ENCODE data around the gene SLC9A2.

SLC9A2 gene

DNA sequence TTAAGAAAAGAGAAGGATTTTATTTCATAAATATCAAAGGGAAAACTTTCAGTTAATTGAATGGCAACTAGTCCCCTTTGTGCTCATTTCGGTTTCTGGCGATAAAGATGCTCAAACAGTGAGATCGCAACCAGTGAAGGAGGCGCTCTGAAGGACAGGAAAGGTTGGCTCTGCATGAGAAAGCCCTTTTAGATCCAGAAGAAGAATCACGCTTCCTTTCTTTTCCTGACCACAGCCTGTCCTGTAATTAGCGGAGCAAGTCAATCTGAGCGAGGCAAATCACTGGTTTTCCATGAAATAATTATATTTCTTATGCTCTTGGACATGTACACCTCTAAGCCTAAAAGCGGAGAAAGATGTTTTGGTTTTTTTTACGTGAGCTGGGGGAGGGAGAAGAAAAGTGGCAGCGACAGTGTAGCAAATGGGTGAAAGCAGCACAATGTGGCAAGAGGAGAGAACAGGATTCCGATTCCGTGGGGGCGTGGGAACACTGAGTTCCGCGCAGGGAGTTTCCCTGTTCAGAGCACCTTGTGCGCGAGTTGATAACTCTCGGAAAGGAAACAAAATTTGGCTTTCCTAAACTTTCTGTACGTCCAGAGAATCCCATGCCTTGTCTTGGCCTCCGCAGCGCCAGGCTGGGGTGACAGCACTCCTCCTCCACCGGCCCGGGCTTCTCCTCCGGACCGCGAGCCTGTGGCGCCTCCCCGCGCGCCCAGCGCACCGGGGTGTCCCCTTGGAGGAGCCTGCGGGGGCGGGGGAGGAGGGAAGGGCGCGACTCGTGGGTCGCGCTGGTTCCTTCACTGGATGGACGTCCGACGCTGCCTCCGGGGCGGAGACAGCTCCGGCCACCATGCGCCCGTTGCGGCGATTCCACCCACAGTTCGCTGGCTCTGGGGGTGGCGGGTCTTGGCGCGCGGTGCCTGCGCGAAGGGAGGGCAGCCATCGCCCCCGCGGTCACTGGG, 620 bp upstream of the SLC9A2 start:
- DNase-seq (ENCODE audit: low read depth) = no peak

DNA sequence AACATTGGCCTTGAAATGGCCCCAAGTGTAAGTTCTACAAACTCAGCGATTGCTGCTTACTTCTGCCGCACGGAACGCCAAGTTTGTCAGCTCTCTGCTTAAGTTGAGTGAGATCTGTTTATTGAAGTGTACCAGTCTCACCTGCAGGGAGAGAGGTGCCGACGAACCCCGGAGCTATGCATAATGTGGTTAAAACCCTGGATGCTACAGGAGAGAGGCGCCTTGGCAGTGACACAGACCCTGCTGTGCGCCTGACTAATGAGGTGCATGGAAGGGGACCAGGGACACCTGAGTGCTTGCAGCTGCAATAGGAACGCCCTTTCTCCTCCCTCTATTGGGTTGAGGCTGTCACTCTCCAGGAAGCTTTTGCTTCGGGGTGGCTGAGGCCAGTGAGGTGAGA, 979 bp downstream of the SLC9A2 start:
- DNase-seq (ENCODE audit: low read depth) = no peak

DNA sequence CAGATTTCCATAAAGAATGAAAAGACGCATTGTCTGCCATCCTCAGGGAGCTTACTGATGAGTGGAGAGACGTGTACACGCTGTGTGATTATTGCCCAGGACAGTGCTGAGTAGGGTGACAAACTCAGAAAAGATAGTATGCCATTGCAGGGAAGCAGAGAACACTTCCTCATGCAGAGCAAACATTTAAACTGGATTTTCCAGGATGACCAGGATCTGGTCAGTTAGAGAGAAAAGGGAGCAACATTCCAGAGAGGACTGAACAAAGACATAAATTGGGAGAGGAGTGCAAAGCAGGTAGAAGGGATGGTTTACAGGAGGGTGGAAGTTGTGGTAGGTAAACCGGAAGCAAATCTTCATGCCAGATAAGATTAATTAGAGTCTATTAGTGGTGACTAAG, 2.3 kb downstream of the SLC9A2 start:
- no peak for DNase-seq (ENCODE audit: low read depth)

DNA sequence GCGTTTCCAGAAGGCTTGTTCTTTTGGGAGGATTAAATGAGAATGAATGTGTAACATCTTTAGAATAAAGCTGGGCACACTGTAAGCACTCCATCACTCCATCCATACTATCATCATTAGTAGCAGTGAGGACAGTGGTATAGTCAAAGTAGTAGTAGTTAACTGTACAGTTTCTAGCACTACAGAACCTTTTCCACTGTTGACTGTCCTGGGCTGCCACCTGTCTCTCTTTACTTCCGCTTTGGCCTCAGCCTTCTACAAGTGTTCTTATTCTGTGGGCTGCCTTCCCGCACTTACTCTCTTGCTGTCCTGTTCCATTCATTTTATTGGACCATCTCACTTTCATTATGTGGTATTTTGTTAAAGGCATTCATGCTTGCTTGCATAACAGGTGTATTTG, 3.3 kb downstream of the SLC9A2 start:
- no peak for DNase-seq (ENCODE audit: low read depth)

DNA sequence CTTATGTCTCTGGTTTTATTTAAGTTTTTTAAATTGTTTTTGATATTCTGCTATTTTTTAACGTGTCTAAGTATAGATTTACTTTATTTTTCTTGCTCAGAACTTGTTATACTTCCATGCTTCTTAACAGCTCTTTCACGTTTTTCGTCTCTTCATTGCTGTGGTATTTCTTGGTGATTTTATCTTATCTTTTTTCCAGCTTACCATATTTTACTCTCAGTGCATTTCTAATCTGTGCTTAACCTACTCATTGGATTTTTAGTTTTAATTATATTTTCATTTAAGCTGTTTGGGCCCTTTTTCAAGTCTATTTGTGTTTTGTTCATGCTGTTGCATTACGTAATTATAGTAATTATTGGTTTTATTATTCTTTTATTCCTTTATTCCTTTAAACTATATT, 11.1 kb downstream of the SLC9A2 start:
- no peak for DNase-seq (ENCODE audit: low read depth)

DNA sequence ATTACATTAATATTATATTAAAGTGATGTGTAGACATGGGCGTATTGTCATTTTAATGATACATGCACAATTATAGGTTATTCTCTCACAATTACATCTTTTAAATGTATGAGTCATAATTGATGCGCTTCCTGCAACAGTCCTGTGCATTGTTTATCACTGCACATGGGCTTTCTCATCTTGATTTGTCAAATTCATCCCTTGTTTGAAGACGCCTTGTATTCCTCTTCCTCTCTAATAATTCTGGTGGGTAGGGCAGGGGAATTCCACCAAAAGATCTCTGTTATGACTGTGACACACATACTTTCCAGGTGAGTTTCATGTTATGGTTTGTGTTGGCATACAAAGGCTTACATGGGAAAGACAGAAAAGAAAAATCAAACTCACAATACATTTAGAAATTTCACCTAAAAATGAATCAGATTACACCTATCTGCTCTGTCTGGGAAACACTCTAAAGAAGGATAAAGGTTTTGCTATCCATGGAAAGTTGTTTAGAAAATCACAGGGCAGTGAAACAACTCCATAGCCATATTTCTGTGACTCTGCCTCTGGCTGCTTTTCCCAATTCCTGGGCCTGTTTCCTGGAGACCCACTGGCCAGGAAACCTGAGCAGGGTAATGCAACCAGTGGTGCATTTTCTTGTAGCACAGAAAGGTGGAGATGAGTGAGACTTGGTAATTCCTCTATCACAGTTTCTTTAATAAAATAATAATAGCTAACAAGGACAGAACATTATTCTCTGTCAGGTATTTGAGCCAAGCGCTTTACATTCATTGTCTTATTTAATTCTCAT, 13.2 kb downstream of the SLC9A2 start:
- DNase-seq (ENCODE audit: low read depth) = no peak

DNA sequence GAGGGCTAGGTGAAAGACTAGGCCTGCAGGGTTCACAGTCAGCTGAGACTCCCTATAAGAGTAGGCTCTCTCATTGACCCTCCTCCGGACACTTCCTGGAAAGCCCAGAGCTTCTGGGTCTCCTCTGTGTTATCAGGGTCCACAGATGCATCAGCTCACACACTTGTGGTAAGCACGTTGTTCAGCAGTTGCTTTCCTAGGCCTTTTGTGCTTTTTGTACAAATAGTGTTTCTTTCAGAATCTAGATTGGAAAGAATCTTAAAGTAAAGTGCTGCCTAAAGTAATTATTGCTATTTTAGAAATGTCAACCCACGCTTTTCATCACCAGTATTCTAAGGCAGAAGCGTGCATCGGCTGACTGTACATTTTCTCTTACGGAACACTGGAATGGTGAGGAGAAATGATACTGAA, 15.5 kb downstream of the SLC9A2 start:
- DNase-seq (ENCODE audit: low read depth) = no peak

DNA sequence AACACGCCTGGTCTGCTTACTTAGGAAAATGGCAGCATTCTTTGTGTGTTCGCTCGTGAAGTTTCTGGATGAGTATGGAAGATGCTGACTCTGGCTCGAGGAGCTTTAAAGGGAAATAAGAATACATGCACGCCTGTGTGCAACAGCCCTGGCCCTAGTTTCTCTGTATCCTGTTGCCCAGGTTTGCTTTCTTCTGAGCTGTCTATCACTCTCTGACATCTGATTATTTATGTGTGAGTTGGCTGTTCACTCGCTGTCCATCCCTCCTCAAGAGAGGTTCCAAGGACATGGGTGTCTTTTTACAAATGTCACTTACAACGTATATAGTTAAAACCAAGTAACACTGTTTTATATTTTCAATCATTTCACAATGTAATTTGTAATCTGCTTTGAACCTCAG, 16.0 kb downstream of the SLC9A2 start:
- no peak for DNase-seq (ENCODE audit: low read depth)

DNA sequence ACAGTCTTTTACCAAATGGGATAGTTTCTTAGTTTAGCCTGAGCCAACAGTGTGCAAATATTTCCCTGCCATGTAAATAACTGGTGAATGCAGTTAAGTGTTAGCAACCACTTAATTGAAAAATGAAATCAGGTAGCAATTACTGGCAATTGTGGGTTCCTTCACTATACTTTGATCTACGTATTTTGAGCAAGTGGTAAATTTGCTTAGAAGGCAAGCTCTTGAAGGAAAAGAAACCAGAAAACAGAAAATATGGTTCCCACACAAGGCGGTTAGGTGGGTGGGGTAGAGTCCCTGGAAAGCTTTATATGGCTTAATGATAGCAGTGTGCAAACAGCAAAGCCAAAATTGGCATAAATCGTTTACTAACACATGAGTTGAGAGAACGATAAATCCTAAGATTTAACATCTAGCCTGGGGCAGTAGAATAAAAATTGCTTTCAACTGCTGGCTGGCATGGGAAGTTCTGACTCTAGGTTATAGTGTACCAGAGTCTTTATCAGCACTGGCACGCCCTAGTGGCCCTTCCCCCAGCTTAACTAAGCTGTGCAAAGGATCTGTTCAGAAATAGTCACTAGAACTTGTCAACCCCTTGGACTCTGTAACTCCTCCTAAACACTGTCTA, 17.0 kb downstream of the SLC9A2 start:
- no peak for DNase-seq (ENCODE audit: low read depth)

DNA sequence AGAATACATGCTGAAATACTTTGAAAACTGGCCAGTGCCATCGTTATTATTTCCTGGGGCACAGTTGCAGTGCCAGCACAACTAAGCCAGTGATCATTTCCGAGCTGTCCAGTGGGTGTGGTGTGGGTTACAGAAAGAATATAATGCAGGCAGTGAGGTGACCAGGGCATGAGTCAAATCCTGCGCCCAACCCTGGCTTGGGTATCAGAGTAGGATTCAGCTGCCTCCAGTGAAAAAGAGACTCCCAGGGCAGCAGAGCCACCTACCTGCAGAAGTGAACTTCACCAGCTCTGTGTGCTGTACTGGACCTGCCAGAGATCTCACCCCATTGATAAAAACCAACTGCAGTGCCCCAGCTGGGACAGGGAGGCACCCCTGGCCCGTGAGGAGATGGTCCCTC, 18.0 kb downstream of the SLC9A2 start:
- no peak for DNase-seq (ENCODE audit: low read depth)

DNA sequence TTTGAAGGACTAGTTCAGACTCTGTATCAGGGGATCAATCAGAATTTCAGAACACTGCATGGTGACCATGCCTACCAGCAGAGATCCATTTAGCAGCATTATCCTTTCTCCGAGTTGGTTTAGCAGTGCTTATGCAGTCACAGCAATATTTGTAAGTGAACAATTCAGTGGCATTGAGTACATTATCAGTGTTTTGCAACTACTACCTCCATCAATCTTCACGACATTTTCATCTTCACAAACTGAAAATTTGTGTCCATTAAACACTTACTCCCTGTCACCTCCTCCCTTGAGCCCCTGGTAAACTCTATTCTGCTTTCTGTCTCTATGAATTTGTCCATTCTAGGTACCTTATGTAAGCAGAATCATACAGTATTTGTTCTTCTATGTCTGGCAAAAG, 20.1 kb downstream of the SLC9A2 start:
- DNase-seq (ENCODE audit: low read depth) = no peak

DNA sequence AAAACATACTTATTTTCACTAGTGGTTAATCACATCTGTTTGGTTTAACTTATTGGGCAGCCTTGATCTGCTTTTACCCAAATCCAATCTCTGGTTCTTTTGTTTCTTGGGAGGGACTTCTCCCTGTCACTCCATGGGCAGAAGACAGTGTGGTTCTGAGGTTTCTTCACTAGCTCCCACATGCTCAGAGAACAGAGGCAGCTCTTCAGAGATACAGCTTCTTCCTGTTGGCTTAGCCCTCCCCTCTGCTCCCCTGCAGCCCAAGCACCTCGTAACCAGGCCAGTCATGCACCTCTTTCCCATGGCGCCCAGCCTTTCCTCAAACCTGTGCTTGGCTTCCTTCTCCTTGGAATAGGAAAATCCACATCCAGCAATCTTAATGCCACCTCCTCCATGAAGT, 32.8 kb downstream of the SLC9A2 start:
- DNase-seq (ENCODE audit: low read depth) = no peak

DNA sequence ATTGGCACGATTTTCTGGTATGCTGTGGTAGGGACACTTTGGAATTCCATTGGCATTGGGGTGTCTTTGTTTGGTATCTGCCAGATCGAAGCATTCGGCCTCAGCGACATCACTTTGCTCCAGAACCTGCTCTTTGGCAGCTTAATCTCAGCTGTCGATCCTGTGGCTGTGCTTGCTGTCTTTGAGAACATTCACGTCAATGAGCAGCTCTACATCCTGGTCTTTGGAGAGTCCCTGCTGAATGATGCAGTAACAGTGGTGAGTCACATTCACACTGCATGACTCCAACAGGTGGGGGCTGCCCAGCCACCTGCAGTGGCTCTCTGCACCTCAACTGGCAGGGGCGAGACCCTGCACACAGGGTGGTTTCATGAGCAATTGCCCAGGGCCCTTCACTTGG, 38.4 kb downstream of the SLC9A2 start:
- no peak for DNase-seq (ENCODE audit: low read depth)

DNA sequence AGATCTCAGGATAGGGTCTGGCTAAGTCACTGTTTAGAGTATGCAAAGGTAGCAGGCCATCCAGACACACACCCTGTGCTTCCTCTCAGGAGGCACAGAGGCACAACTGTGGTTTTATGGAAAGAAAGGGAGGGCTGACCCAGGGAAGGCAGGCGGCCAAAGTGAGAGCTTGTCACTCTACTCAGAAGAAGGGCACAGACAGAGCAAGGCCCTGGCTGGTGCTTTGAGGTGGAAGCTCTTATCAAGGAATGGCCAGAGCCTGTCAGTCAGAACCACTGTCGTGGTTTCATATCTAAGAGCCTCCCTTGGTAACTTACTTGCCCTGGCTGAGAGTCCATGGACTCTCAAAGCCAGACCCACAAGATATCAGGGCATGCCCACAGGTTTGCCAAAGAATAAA, 40.7 kb downstream of the SLC9A2 start:
- DNase-seq (ENCODE audit: low read depth) = no peak

DNA sequence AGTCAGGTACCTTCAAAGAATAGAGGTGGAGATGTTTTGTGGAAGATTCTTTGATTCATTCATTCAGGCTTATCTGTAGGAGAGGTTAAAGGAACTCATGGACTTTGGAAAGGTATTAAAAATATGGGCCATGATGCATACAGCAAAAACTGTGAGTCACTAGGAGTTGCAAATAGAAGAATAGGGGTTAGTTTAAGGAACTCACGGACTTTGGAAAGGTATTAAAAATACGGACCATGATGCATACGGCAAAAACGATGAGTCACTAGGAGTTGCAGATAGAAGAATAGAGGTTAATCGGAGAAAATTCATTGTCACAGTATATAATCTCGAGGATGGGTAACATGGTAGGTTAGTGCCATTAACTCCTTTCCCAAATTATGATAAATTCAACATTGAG, 41.2 kb downstream of the SLC9A2 start:
- DNase-seq (ENCODE audit: low read depth) = no peak

DNA sequence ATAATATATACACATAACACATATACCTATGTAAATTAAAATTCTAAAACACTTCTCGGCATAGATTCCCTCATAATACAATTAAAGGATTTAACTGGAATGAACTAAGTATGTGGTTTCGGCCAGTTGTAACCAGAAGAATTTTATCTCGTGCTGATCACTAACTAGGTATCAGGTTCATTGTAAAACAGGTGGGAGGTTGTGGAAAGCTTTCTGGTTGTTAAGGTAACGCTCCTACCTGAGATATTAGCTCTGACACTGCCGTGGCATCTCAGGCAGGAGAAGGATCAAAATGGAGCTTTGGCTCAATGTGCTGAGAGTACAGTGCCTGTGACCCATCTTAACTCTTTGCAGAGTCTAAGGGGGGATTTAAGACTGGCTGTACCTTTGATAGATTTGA, 42.5 kb downstream of the SLC9A2 start:
- DNase-seq (ENCODE audit: low read depth) = no peak

DNA sequence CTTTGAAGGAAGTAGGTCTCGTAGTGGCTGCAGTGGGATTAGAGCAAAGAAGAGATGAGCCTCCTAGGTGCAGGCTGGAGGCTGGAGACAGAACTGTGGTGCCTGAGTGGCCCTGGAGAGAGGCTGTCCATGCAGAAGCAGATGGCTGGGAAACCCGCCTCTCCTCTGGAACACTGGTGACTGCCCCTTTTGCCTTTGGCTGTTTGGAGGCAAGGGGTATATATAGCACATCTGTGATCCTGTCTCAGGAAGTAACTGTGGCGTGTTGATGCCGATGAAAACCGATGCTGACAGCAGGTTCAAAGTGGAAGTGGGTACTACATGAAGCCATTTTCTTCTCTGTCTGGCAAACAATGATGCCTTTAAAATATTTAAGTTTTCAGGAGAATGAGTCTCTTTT, 43.5 kb downstream of the SLC9A2 start:
- no peak for DNase-seq (ENCODE audit: low read depth)

DNA sequence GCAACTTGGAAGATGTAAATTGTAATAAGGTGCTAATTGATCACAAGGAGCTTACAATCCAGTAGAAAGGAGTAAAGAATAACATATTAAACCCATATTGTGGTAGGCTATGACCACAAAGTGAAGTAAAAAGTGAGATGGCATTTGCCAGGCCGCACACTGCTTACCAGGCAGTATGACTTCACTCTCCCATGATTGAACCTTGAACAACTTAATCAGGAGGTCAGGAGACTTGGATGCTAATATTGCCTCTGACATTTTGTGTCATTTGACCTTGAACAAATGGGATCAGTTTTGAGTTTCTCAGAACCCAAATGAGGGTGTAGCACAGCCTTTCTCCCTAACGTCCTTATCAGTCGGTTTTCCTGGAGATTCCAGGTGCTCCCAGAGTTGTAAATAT, 44.0 kb downstream of the SLC9A2 start:
- DNase-seq (ENCODE audit: low read depth) = no peak

DNA sequence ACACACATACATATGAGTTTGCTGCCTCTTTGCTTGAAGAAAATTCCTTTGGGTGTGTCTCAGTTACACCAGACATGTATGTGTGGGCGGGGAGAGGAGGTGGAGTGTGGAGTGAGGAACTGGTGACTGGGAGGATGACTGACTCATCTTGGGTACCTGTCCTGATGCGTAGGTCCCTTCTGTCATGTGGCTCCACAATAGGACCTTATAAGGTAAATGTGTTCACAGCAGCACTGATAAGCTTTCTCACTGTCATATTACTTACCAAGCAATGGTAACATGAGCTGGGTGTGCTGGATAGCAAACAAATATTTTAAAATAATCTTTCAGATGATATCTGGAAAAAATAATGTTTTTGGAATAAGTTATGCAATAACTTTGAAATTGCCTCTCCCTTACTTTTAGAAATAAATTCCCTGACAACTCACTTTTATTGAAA, 45.1 kb downstream of the SLC9A2 start:
- DNase-seq (ENCODE audit: low read depth) = no peak

DNA sequence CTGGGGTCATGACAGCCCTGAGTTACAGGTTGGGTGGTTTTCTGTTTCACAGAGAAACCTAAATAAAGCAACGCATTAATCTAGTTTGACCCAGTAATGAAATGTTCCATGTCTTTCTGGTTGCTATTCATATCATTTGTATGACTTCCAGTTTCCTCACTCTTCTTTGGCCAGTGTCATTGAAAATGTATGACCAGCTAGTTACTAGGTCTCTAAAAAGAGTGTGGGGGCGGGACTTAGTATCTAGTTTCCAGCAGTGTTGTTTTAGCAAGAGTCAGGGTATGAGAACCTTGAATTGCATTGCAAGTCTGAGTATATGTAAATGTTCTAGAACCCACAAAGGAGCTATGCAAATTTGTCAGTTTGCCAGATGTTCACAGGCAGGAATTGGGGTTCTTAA, 47.7 kb downstream of the SLC9A2 start:
- no peak for DNase-seq (ENCODE audit: low read depth)

DNA sequence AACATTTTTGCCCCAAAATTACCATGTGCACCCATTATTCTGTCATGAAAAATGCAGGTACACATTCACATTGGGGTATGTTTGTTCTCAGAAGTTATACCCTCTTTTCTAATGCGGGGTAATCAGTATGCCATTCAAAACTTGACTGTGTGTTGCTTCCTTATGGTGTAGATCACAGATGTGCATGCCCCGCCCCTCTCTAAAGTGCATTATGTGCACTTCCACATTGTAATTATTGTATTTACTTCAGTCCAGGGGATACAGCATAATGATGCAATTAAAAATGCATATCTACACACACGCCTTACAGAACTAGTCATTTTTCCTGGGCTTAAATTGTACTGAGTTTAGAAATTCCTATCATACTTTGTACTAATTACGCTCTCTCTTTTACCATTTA, 48.8 kb downstream of the SLC9A2 start:
- DNase-seq (ENCODE audit: low read depth) = no peak

DNA sequence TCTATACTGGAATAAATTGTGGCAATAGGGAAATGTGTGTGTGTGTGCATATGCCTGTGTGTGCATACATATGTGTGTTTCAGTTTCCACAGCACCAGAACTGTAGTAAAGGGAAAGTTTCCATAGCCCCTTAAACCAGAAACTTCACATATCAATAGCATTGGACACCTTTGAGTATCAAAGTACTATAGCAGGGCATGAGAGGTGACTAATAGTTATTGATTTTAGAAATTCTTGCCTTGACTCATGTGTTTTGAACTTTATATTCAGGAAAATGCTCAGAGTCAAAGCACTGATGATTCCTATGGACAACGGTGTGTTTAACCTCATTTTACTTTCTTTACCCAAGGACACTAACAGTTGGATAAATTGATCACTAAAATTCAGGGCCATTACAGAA, 50.0 kb downstream of the SLC9A2 start:
- DNase-seq (ENCODE audit: low read depth) = no peak
